ENCODE results near the gene TUG1. TPM values are rescaled to one million over a fixed set of nuclear protein-coding genes. Genes with fewer than 3 reads are reported as not detected.

Gene TUG1
- total and polyA plus RNA-seq, 10 of the 15 experiments (the other 5 are each of a cell fraction or from before 2014, with no cell fraction given) = 19.3 to 116 (median 54.9) TPM

GRCh38 chr22:30928401-30928800, 40.7 kb upstream of the TUG1 start (continued):
- TF ChIP-seq, protein P1, sequence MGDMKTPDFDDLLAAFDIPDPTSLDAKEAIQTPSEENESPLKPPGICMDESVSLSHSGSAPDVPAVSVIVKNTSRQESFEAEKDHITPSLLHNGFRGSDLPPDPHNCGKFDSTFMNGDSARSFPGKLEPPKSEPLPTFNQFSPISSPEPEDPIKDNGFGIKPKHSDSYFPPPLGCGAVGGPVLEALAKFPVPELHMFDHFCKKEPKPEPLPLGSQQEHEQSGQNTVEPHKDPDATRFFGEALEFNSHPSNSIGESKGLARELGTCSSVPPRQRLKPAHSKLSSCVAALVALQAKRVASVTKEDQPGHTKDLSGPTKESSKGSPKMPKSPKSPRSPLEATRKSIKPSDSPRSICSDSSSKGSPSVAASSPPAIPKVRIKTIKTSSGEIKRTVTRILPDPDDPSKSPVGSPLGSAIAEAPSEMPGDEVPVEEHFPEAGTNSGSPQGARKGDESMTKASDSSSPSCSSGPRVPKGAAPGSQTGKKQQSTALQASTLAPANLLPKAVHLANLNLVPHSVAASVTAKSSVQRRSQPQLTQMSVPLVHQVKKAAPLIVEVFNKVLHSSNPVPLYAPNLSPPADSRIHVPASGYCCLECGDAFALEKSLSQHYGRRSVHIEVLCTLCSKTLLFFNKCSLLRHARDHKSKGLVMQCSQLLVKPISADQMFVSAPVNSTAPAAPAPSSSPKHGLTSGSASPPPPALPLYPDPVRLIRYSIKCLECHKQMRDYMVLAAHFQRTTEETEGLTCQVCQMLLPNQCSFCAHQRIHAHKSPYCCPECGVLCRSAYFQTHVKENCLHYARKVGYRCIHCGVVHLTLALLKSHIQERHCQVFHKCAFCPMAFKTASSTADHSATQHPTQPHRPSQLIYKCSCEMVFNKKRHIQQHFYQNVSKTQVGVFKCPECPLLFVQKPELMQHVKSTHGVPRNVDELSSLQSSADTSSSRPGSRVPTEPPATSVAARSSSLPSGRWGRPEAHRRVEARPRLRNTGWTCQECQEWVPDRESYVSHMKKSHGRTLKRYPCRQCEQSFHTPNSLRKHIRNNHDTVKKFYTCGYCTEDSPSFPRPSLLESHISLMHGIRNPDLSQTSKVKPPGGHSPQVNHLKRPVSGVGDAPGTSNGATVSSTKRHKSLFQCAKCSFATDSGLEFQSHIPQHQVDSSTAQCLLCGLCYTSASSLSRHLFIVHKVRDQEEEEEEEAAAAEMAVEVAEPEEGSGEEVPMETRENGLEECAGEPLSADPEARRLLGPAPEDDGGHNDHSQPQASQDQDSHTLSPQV (IDR thresholded peaks at IDR 0.05) = no peak
- no peak for TF ChIP-seq PAX8 (IDR thresholded peaks at IDR 0.05)
- no peak for TF ChIP-seq ZZZ3 (IDR thresholded peaks at IDR 0.05; ENCODE audit: control insufficient read depth, insufficient read length, low read depth)
- no peak for TF ChIP-seq NR2C1 (IDR thresholded peaks at IDR 0.05)
- no peak for TF ChIP-seq TAF1 (IDR thresholded peaks at IDR 0.05; ENCODE audit: borderline replicate concordance, low read depth, low read length)
- TF ChIP-seq GABPA (IDR thresholded peaks at IDR 0.05; ENCODE audit: low read depth) = no peak

DNA sequence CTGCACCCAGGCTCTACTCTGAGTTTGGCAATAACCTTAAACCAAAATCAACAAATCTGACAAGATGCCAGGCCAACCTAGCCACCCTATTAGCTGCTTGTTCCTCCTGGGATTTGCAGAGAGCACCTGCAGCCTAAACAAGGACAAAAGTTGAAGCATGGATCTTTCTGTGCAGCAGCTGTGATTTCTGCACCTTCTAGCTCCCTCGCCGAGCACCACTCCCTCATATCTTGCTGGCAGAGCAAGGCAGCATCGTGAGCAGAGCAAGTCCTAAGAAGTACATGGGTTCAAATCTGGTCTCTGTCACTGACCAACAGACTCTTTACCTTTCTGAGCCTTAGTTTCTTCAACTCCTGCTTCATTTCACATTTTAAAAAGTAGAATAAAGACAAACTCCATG, 38.8 kb upstream of the TUG1 start:
- intact Hi-C loops (cut with micrococcal nuclease; ENCODE audit: unreplicated experiment) (no loop called here), in situ Hi-C loops (cut with MboI) (no loop called here)
- H3K9me3 ChIP-seq (replicated peaks; ENCODE audit: control insufficient read depth, insufficient read depth, low read length) = no peaks in the 10 kb centered on the region
- BruUV-seq (replicated peaks) = no TSS peak
- no peak for FAIRE-seq
- peaks cover 22 to 35% of the 10 kb centered on the region in 2 experiments for H3K36me3 ChIP-seq (ENCODE audit: control insufficient read depth in 2 of 2, insufficient read depth in 2 of 2, low read length in 1 of 2)
- H3K27me3 ChIP-seq (replicated peaks in 1 of 2; ENCODE audit: control insufficient read depth in 2 of 2, insufficient read depth in 2 of 2, low read length in 1 of 2) = no peaks in the 10 kb centered on the region
- H3K4me1 ChIP-seq (ENCODE audit: control insufficient read depth, insufficient read depth, low read length) = no peaks in the 10 kb centered on the region
- no peak for ATAC-seq
- DNase-seq (ENCODE audit: low read depth, low spot score) = no peak
- no peak overlapping the region for H3K27ac ChIP-seq (ENCODE audit: control insufficient read depth, insufficient read depth)
- H3K4me3 ChIP-seq = no peak overlapping the region
- RAD21 ChIA-PET (ENCODE audit: unreplicated experiment) = no interaction called here
- SMC1A ChIA-PET (ENCODE audit: uncharacterized antibody, unreplicated experiment) = no interaction called here
- no peak for TF ChIP-seq ZZZ3 (IDR thresholded peaks at IDR 0.05; ENCODE audit: control insufficient read depth, insufficient read length, low read depth)
- TF ChIP-seq PAX8 (IDR thresholded peaks at IDR 0.05) = no peak
- no peak for TF ChIP-seq ZNF207 (IDR thresholded peaks at IDR 0.05; ENCODE audit: borderline replicate concordance)
- TF ChIP-seq IKZF2 (IDR thresholded peaks at IDR 0.05) = no peak
- no peak for TF ChIP-seq SREBF2 (IDR thresholded peaks at IDR 0.05; ENCODE audit: low read length)
- no peak for TF ChIP-seq EZH2 (IDR thresholded peaks at IDR 0.05; ENCODE audit: borderline replicate concordance, control insufficient read depth, low read depth, low read length)
- no peak for TF ChIP-seq RUNX3 (IDR thresholded peaks at IDR 0.05; ENCODE audit: low read length)
- TF ChIP-seq, protein P2, sequence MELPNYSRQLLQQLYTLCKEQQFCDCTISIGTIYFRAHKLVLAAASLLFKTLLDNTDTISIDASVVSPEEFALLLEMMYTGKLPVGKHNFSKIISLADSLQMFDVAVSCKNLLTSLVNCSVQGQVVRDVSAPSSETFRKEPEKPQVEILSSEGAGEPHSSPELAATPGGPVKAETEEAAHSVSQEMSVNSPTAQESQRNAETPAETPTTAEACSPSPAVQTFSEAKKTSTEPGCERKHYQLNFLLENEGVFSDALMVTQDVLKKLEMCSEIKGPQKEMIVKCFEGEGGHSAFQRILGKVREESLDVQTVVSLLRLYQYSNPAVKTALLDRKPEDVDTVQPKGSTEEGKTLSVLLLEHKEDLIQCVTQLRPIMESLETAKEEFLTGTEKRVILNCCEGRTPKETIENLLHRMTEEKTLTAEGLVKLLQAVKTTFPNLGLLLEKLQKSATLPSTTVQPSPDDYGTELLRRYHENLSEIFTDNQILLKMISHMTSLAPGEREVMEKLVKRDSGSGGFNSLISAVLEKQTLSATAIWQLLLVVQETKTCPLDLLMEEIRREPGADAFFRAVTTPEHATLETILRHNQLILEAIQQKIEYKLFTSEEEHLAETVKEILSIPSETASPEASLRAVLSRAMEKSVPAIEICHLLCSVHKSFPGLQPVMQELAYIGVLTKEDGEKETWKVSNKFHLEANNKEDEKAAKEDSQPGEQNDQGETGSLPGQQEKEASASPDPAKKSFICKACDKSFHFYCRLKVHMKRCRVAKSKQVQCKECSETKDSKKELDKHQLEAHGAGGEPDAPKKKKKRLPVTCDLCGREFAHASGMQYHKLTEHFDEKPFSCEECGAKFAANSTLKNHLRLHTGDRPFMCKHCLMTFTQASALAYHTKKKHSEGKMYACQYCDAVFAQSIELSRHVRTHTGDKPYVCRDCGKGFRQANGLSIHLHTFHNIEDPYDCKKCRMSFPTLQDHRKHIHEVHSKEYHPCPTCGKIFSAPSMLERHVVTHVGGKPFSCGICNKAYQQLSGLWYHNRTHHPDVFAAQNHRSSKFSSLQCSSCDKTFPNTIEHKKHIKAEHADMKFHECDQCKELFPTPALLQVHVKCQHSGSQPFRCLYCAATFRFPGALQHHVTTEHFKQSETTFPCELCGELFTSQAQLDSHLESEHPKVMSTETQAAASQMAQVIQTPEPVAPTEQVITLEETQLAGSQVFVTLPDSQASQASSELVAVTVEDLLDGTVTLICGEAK (IDR thresholded peaks at IDR 0.05; ENCODE audit: borderline replicate concordance) = no peak
- TF ChIP-seq TCF3 (IDR thresholded peaks at IDR 0.05; ENCODE audit: borderline replicate concordance, insufficient read depth, low read depth, low read length) = no peak
- TF ChIP-seq TCF12 (IDR thresholded peaks at IDR 0.05; ENCODE audit: low read depth, low read length) = no peak
- no peak for TF ChIP-seq HDAC2 (IDR thresholded peaks at IDR 0.05)
- no peaks in the 10 kb centered on the region for H4K20me1 ChIP-seq (ENCODE audit: control insufficient read depth, insufficient read depth)
- POLR2A ChIA-PET = interaction anchor here (0.6 kb wide), 1 partner anchor 288 kb away, joined by 6 read pairs; no protein-coding TSS in a partner anchor
- H3K9ac ChIP-seq (ENCODE audit: control insufficient read depth, insufficient read depth, low read length) = no peak overlapping the region
- no peak overlapping the region for H2AFZ ChIP-seq (ENCODE audit: control insufficient read depth, low read depth, low read length)
- H3K79me2 ChIP-seq (ENCODE audit: control insufficient read depth, insufficient read depth, low read length) = no peaks in the 10 kb centered on the region
- WGBS (ENCODE audit: insufficient coverage, insufficient replicate concordance, low lambda C conversion rate, missing lambda C conversion rate) = 95% methylated on average over 3 of the region's 3 CpGs
- CTCF ChIA-PET = no interaction called here
- no peak overlapping the region for H3K4me2 ChIP-seq (ENCODE audit: control insufficient read depth, insufficient read depth)
